Activated CD8-positive, alpha-beta memory T cell treated with anti-CD3 and anti-CD28 coated beads for 24 hours (primary cell): Measurements from ENCODE around the gene PRKCSH.
A peak's percentile ranks its signal among the peaks of the same experiment; 100 is the strongest.
"Not testable (repeated sequence)": the region's sequence is repeated elsewhere in the genome, so short reads cannot be mapped to it uniquely, and the experiment has no call there.

Experiments
- DNase-seq: peaks from one replicate; pipeline ENCODE4 v3.0.0-alpha.2; 2020

PRKCSH gene, protein sequence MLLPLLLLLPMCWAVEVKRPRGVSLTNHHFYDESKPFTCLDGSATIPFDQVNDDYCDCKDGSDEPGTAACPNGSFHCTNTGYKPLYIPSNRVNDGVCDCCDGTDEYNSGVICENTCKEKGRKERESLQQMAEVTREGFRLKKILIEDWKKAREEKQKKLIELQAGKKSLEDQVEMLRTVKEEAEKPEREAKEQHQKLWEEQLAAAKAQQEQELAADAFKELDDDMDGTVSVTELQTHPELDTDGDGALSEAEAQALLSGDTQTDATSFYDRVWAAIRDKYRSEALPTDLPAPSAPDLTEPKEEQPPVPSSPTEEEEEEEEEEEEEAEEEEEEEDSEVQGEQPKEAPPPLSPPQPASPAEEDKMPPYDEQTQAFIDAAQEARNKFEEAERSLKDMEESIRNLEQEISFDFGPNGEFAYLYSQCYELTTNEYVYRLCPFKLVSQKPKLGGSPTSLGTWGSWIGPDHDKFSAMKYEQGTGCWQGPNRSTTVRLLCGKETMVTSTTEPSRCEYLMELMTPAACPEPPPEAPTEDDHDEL

DNA sequence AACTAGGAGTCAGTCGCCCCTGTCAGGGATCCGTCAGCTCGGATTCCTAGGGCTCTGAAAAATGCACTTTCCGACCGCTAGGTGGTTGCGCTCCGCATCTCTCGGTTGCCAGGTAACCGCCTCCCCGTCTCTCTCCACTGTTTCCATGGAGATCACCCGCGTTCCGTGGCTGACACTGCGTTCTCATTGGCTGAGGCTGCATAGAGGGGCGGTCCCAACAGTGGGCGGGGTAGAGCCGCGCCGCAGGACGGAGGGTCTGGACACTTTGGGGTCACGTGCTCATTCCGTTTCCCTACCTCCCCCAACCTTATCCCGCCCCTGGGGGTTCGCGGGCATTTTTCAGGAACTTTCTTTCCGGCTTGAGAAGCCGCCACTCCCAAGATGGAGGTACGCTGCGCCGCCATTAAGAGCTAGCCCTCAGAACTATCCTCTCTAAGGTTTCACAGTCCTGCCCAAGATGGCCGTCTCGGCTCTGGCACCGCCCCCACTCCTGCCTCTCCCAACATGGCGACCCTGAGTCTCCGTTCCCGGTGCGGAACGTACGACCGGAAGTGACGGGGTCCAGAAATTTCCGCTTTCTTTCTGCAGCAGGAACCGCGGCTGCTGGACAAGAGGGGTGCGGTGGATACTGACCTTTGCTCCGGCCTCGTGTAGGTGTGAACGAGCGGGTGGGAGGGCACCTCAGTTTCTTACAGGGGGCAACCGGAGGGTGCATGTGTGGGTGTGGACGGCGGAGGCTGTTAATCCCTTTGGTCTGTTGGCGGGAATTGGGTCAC is at the start of gene PRKCSH, which contains the start of gene ODAD3:
TSS of gene PRKCSH (plus strand) at position 579 of the 776 bp plus-strand sequence. CDS start 483 bp downstream, outside the sequence.
TSS of gene ODAD3 (minus strand) at position 65 of the 776 bp plus-strand sequence. CDS start 105 bp downstream, outside the sequence.
- DNase-seq, result peak; percentile 98

DNA sequence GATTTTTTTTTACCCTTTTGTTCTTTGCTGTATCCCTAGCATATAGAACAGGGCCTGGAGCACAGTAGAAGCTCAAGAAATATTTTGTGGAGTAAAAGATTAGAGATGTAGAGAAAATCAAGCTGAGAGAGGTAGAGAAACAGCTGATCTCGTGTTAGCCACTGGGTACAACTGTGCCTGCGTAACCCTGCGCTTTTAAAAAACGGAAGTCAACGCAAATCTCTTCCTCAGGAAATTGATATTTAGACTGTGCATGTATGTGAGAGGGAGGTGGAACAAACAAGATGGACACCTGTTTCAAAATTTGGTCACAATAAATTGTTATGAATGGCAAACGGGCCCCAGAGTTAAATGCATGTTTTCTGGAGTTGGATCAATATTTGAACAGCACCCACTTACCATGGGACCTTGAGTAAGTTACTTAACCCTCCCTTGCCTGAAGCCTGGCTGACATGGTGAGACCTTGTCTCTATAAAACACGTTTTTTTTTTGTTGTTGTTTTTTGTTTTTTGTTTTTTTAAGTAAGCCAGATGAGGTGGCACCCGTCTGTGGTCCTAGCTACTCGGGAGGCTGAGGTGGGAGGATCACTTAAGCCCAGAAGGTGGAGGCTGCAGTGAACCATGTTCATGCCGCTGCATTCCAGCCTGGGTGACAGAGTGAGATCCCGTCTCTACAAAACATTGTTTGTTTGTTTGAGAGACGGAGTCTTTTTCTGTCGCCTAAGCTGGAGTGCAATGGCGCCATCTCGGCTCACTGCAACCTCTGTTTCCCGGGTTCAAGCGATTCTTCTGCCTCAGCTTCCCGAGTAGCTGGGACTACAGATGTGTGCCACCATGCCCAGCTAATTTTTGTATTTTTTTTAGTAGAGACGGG is 48.0 kb upstream of the PRKCSH start:
- DNase-seq, result no peak

DNA sequence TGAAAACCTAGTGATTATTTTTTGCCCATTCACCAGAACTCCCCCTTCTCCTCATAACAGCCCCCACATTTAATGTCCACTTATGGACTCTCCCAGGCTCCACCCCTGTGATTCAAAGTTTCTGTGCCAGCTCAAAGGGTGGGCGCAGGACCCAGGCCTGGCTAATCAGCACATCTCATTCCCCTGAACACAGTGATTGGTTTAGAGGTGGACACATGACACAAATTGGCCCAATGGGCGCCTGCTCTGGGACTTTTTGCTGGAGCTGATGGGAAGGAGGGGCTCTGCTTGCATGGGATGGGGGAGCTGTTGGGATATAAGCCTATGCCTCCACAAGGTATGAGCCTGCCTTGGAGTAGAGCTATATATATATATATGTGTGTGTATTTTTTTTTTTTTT is 45.1 kb upstream of the PRKCSH start:
- no peak for DNase-seq

DNA sequence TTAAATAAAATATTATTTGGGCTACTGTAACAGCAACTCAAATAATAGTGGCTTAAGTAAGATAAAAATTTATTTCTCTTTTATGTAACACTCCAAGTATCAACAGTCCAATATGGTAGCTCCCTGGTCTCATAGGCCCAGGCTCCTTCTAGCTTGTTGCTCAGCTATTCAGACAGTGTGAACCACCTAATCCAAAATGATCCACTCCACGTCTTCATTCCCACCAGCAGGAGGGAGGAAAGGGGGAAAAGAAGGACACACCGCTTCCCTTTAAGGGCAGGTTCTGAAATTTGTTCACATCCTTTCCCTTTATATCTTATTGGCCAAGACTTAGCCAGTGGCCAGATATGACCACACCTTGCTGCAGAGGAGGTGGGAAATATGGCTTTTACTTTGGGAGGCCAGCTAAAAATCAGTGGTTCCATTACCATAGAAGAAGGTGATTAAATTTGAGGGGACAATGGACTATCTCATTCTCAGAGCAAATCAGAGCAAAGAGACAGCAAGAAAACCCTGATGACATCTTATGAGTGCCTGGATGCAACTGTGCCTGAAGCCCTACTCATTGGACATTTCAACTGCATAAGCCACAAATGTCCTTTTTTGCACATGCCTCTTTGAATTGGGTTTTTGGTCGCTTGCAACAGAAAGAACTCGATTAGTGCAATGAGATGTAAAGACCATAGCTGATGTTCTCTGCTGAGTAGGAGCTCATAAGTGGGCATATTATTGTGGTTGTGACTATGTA is 44.3 kb upstream of the PRKCSH start:
- no peak for DNase-seq

DNA sequence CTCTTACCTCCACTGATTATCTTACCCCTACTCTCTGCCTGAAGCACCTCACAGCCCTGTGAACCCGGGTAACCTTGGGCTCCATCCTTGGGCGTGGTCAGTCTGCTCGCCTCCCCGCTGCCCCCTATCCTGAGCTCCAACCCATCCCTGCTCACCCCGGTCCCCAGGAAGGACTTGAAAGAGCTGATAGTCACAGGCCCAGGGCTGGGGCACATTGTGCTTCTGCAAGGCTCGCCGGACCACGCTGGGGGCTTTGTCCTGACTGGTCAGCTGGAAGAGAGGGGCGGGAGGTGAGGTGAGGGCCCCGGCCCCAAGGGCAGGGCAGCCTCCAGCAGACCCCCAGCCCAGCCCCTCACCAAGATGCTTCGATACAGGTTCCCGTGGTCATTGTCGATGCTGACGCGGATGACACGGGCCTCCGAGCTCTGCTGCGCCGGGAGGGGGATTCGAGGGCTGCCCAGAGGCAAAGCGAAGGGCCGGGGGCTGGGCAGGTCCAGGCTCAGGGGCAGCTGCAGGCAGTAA is 38.3 kb upstream of the PRKCSH start:
- no peak for DNase-seq

DNA sequence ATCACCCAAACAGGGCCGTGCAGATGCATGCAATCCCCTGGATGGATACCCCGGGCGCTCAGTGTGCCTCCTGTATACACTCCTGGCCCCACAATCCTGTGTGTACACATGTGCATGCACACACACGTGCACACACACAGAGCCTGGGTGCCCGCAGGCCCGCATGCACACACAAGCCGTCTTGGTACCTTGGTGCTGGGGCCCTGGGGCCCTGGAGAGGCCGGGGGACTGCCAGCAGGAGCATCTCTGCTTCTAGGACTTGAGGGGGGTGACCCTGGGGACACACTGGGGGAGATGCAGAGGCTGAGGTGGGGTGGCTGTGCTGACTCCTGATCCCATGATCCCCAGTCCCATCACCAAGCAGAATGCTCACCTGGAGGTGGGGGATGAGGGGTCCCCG is 35.8 kb upstream of the PRKCSH start:
- no peak for DNase-seq

DNA sequence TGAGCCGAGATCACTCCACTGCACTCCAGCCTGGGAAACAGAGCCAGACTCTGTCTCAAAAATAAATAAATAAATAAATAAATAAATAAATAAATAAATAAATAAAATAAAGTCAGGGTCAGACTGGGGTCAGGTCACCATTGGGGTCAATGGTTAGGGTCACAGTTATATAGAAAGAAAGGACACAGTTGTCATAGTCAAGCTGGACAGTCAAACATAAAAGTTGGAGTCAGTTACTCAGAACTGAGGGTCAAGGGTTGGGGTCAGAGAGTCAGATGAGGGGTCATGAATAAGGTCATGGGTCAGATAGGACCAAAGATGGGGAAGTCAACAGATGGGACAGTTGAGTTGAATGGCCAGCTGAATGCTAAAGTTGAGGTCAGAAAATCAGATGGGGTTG is 34.6 kb upstream of the PRKCSH start:
- no peak for DNase-seq

DNA sequence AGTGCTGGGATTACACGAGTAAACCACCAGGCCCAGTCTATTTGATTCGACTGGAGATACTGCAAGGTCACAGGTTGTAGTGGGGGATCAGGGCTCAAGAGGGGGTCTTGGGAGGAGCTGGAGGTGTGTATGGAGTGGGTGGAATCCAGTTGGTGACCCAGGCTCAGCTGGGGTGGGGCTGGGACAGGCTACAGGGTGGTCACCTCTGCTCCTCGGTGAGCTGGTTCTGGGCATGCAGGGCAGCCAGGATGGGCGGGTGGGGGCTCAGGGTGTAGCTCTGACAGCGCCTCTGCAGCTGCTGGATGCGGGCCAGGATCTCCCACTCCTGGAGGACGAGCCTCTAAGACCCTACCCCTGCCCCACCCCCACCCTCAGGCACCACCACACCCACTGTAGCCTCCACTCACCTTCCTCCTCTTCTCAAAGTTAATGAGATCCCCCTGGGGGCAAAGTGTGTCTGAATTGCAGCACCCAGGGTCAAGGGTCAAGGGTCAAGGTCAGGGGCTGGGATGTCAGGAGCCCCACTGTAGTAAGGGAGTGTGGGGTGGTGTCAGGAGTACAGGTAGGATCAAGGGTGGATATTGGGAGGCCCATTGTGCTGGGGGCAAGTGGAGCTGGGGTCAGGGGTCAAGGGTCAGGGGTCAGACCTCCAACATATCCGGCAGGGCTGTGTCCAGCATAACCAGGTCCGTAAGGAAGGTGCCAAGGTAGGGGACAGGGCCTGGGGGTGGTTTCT is 33.5 kb upstream of the PRKCSH start:
- no peak for DNase-seq

DNA sequence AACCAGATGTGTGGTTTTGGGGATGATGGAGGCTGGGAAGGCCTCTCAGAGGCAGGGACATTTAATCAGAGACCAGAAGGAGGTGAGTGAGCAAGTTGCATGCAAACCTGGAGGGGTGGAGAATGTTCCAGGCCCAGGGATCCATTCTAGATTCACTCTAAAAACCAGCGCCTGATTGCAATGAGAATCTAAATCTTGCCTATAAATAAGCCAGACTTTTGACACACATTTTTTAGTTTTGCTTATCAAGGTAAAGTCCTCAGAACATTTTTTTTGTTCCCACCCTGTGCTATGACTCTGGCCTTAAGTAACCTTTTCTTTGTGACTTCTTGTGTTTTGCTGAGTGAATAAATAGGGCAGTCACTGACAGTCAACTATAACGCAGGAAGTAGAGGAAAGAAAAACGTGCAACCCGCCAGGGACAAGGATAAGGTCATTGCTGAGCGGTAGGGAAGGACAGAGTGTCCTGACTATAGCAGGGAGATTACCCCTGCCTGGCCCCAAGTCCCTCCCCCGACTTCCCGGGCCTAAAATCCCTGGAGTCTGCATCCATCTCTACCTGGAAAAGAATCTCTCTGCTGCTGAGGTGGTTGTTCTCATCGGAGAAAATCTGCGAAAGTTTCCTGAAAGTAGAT is 30.7 kb upstream of the PRKCSH start:
- DNase-seq, result no peak

DNA sequence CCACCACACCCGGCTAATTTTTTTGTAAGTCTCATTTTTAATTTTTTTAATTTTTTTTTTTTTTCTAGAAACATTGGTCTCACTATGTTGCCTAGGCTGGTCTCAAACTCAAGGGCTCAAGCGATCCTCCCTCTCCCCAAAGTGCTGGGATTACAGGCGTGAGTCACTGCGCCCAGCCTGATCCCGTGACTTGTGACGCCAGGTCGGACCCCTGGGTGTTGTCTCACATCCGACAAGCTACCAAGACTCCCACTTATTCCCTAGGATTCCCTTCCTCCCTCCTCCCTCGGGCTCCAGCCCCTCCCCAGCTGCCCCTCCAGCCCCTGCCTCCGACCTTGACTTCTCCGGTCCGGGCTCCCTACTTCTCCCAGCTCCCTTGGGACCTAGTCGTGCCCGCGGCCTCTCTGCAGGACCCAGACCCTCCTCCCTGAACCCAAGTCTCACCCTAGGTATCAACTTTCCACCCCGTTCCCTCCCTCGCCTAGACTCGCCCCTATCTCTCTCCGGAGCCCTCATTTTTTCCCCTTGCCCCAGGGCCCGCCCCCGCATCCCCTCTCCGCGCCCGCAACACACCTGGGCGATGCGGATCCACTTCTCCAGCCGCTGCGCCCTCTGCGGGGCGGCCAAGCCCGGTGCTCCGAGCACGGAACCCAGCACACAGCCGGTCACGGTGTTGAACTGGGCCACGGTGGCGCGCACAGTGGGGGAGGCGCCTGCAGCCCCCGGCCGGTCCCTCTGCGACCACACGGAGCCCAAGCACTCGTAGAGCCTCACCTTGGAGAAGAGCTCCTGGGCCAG is 29.4 kb upstream of the PRKCSH start:
- DNase-seq, result peak; percentile 66

DNA sequence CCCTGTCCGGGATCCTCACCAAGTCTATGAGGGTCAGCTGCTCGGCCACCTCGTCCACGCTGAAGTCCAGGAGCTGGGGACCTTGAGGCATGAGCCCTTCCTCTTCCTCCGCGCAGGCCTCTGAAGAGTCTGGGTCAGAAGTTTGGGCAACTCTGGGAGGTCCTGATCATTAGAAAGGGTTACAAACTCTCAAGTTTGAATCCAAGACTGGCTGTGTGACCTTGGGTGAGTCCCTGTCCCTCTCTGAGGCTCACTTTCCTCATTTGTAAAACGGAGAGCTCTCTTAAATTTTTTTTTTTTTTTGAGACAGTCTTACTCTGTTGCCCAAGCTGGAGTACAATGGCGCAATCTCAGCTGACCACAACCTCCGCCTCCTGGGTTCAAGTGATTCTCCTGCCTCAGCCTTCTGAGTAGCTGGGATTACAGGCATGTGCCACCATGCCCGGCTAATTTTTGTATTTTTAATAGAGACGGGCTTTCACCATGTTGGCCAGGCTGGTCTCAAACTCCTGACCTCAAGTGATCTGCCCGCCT is 28.7 kb upstream of the PRKCSH start:
- not testable (repeated sequence) for DNase-seq

DNA sequence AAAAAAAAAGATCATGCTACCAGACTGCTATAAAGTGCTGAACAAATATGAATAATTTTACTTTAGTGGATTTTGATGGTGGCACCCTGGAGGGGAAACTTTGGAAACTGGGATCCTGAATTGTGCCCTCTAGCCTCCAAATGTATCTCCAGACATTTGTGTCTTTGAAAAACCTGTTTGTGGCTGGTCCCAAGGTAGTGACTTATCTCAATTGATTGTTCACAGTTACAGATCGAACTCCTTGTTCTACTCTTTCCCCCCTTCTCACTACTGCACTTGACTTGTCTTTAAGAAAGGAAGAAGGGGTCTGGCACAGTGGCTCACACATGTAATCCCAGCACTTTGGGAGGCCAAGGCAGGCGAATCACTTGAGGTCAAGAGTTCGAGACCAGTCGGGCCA is 26.8 kb upstream of the PRKCSH start:
- DNase-seq, result no peak

DNA sequence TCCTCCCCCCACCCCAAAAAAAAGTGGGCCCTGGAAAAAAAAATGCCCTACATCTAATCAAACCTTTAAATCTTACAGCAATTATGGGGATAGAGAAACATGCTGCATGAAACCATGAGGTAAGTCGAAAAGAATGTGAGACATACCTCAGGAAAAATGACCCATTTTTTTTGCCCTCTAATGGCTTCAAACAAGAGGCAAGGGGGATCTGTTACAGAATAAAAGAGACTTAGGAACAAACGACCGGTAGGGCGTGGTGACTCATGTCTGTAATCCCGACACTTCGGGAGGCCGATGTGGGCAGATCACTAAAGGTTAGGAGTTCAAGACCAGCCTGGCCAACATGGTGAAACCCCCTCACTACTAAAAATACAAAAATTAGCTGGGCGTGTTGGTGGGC is 24.8 kb upstream of the PRKCSH start:
- DNase-seq, result no peak

DNA sequence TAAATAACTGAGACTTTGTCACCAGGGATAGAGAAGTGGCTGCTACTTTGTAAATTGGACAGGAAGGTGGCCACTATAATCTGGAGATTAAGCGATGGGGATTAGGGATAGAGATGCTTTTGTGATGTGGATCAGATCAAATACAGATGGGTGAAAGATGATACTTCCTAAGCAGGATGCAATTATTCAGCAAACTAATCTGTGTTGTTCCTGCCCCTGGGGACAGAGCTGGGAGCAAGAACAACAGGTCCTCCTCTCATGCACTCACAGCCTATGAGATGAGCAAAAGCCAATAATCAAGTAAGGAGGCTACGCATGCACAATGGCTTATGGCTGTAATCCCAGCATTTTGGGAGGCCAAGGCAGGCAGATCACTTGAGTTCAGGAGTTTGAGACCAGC is 20.9 kb upstream of the PRKCSH start:
- DNase-seq, result no peak

DNA sequence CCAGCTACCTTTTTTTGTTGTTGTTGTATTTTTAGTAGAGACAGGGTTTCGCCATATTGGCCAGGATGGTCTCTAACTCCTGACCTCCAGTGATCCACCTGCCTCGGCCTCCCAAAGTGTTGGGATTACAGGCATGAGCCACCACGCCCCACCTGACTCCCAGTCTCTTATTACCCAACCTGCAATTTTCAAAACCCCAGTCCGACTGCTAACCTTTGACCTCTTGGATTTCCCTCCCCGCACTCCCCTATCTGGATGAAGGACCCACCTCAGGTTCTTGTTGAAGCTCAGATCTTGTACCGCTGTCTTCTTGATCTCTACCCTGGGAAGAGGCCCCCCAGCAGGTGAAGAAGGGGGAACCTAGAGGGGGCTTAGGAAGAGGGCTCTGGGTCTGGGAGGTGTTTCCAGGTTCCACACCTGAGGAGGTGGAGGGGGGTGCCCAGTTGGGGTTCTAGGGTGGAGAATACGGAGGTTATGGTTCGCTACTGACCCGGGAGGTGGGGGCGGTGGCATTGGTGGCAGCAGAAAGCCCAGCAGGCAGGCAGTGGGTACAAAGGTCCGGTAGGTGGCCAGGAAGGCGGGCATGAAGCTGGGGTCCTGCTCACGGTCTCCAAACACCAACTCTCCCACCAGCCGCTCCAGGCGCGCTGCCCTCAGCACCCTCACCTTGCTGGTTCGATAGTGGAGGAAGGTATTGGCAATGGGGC is 18.9 kb upstream of the PRKCSH start:
- DNase-seq, result no peak

DNA sequence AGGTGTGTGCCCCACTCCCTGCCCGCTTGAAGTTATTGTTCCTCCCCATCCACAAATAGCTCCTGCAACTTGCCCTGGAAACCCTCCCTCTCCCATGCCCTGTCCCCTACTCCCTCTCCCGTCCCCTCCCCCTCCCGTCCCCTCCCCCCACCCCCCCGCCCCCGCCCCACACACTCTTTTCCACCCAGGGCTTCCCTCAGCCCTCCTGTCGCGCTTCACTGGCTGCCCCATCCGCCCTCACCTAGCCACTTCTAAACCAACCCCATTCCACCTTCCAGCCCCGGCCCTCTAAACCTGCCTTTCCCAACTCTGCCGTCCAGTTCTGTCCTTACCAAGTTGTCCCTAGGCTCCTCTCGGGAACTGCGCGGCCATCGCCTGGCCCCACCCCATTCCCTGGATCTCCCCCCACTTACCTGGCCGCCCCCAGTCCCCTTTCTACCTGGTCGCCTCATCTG is 17.3 kb upstream of the PRKCSH start:
- DNase-seq, result no peak

DNA sequence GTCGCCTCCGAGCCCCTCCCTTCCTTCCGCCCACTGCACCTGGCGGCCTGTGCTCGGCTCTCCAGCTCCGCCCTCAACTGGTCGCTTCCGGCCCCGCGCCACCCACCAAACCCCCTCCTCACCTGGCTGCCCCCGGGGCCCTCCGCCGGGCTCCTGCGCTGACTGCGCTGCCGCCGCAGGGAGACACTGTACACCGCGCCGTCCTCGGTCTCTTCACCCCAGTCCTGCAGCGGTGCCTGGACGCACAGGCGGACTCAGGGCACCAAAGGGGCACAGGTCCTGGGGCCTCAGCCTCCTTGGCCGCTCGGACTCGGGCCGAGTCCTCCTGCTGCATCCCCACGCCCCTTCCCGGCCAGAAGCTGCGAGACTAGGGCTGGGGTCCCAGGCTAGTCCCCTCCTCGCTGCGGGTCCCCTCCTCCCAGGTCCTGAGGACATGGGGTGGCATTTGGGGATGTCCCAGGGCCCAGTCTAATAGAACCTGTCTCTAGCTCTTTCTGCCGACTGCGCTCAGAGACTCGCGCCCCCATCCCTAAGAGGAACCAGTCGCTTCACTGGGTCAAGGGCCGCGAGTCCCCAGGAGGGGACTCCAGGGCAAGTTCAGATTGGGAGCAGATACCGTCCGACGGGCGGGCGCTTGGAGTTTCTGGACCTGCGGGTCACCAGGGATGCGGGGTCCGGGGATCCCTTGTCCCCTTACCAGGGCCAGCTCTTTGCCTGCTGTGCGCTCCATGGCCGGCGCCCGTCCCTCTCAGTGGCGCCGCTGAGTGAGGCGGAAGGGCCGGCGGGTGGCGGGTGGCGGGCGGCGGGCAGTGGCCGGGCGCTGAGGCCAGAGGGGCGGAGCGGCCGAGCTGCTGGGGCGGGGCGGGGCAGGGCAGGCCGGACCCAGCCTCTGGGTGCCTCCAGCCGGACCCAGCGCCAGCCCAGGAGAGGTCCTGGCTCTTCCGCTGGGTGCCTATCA is 16.6 kb upstream of the PRKCSH start, which contains the start of gene RGL3:
TSS of gene RGL3 (minus strand) at position 766 of the 958 bp plus-strand sequence. CDS start at position 730, 36 bp downstream.
- DNase-seq, result no peak
